ENCODE data around the gene EVX2. TPM values are rescaled to one million over a fixed set of nuclear protein-coding genes. Genes with fewer than 3 reads are reported as not detected.

Gene EVX2
- total and polyA plus RNA-seq, 8 donors = not detected

- intact Hi-C loops (cut with DNase I; ENCODE audit: low total_unique reads) = no loop called here
- Histone ChIP-seq H3K4me1 (peaks cover 20 to 40% (median 25%) of the 10 kb centered on the region in 4 donors), H3K36me3 (no peaks in the 10 kb centered on the region), H3K27me3 (peaks cover 41 to 100% (median 100%) of the 10 kb centered on the region in 3 donors), H3K9me3 (peaks cover 0 to 10% (median 2%) of the 10 kb centered on the region in 4 donors), H3K27ac (no peak overlapping the region), H3K4me3 (no peak overlapping the region)
- DNase-seq = no peak
- 6 to 16% (median 8%) methylated on average over 19 to 58 of the region's 58 CpGs for WGBS, 5 donors
- no peak for TF ChIP-seq CTCF (IDR thresholded peaks at IDR 0.05)
- TF ChIP-seq POLR2A (IDR thresholded peaks at IDR 0.05) = no peak
- no peak for TF ChIP-seq EP300 (IDR thresholded peaks at IDR 0.05)
- no peak for TF ChIP-seq POLR2AphosphoS5 (IDR thresholded peaks at IDR 0.05)
Measured at GRCh38 chr2:176071330-176072291, 12.2 kb downstream of the EVX2 start.

GRCh38 chr2:176068419-176068832 is 15.3 kb downstream of the EVX2 start:
- Histone ChIP-seq H3K27ac (no peak overlapping the region), H3K4me3 (peak overlapping the region in 1 of 4 donors; percentile 19), H3K9me3 (peaks cover 0 to 7% (median 0%) of the 10 kb centered on the region in 4 donors), H3K4me1 (peaks cover 19 to 41% (median 25%) of the 10 kb centered on the region in 4 donors), H3K27me3 (peaks cover 34 to 96% (median 83%) of the 10 kb centered on the region in 3 donors), H3K36me3 (no peaks in the 10 kb centered on the region)
- WGBS, 5 donors = 4 to 11% (median 10%) methylated on average over 10 to 30 of the region's 30 CpGs
- TF ChIP-seq EP300 (IDR thresholded peaks at IDR 0.05) (no peak), POLR2A (IDR thresholded peaks at IDR 0.05) (no peak), POLR2AphosphoS5 (IDR thresholded peaks at IDR 0.05) (no peak), CTCF (IDR thresholded peaks at IDR 0.05) (no peak)
- no peak for DNase-seq
- intact Hi-C loops (cut with DNase I; ENCODE audit: low total_unique reads) = no loop called here

GRCh38 chr2:176067589-176068418 is 16.0 kb downstream of the EVX2 start:
- Histone ChIP-seq H3K27me3 (peaks cover 34 to 95% (median 77%) of the 10 kb centered on the region in 3 donors), H3K4me1 (peaks cover 16 to 41% (median 25%) of the 10 kb centered on the region in 4 donors), H3K27ac (no peak overlapping the region), H3K36me3 (no peaks in the 10 kb centered on the region), H3K9me3 (peaks cover 0 to 3% (median 0%) of the 10 kb centered on the region in 4 donors), H3K4me3 (peak overlapping the region; percentile 16 to 50 (median 33))
- WGBS, 5 donors = 6 to 9% (median 8%) methylated on average over 20 to 38 of the region's 38 CpGs
- peak in 1 of 2 donors; percentile 31 for DNase-seq
- intact Hi-C loops (cut with DNase I; ENCODE audit: low total_unique reads) = no loop called here
- TF ChIP-seq POLR2A (IDR thresholded peaks at IDR 0.05) (no peak), CTCF (IDR thresholded peaks at IDR 0.05) (no peak), POLR2AphosphoS5 (IDR thresholded peaks at IDR 0.05) (no peak), EP300 (IDR thresholded peaks at IDR 0.05) (no peak)

Measured in stomach (tissue), 9 donors.